H1 (cell line): Measurements from ENCODE around the gene GDPD2. TPM values are rescaled to one million over a fixed set of nuclear protein-coding genes. Genes with fewer than 3 reads are reported as not detected.

ENCODE experiments used
- CTCF ChIA-PET: fragments of 300-600 bp; sonication (Branson Sonifier 250); formaldehyde crosslinking; loops from one replicate; lab custom pipeline; 2021; ENCODE audit not compliant: partially characterized antibody; lab: Charles Lee
- POLR2A ChIA-PET: fragments of 300-600 bp; sonication (Branson Sonifier 250); formaldehyde crosslinking; loops from one replicate; lab custom pipeline; 2021; ENCODE audit warnings: inconsistent platforms; ENCODE audit not compliant: partially characterized antibody; lab: Charles Lee
- DNase-seq, 2 experiments: peaks; one replicate each; pipeline versions ENCODE4 v3.0.0 to v3.0.0-alpha.2; 2010 to 2022; ENCODE audit warnings: low spot score in 2 of 2, low read depth in 1 of 2, mixed read lengths in 1 of 2
- FAIRE-seq: peaks from 2 replicates; lab custom pipeline; 2011; peaks lifted over from hg19 to GRCh38; lab: Jason Lieb, UNC
- H2AFZ ChIP-seq: 2 replicates; pipeline ENCODE4 v1.8.1; 2012; ENCODE audit warnings: low read length, inconsistent platforms
- H2AK5ac ChIP-seq: 2 replicates; pipeline ENCODE4 v1.6.1; 2013; ENCODE audit warnings: low read depth, low read length
- H2BK120ac ChIP-seq: replicated peaks from 2 replicates; pipeline ENCODE3; 2013; ENCODE audit warnings: low read depth, low read length, inconsistent platforms
- H2BK12ac ChIP-seq: 2 replicates; pipeline ENCODE4 v1.6.1; 2013; ENCODE audit warnings: low read depth, low read length
- H2BK15ac ChIP-seq: 2 replicates; pipeline ENCODE4 v1.6.1; 2013; ENCODE audit warnings: low read length
- H2BK20ac ChIP-seq: 2 replicates; pipeline ENCODE4 v1.6.1; 2013; ENCODE audit warnings: low read length
- H2BK5ac ChIP-seq: 2 replicates; pipeline ENCODE4 v1.6.1; 2013; ENCODE audit warnings: low read depth, low read length
- H3K14ac ChIP-seq: 2 replicates; pipeline ENCODE4 v1.6.1; 2013; ENCODE audit warnings: inconsistent platforms; ENCODE audit not compliant: insufficient read length
- H3K18ac ChIP-seq: 2 replicates; pipeline ENCODE4 v1.6.1; 2013; ENCODE audit warnings: low read length; ENCODE audit errors: extremely low read depth
- H3K23ac ChIP-seq: 2 replicates; pipeline ENCODE4 v1.6.1; 2013; ENCODE audit warnings: inconsistent platforms; ENCODE audit not compliant: insufficient read length
- H3K23me2 ChIP-seq: 2 replicates; pipeline ENCODE4 v1.6.1; 2013; ENCODE audit warnings: low read depth, low read length
- H3K27ac ChIP-seq: 2 replicates; pipeline ENCODE4 v1.6.1; 2011; ENCODE audit warnings: low read depth, low read length, inconsistent platforms
- H3K27me3 ChIP-seq, 4 experiments: replicated peaks in 1 of 4; 1 replicate in 1 of 4; 2 replicates in 3 of 4; pipeline versions ENCODE4 v1.6.1 to v1.8.1; 2011 to 2013; ENCODE audit warnings: low read length in 3 of 4, mild to moderate bottlenecking in 3 of 4, inconsistent platforms in 2 of 4, mixed read lengths in 2 of 4, moderate library complexity in 1 of 4; ENCODE audit not compliant: control insufficient read depth in 3 of 4, insufficient read depth in 3 of 4; ENCODE audit errors: extremely low read depth in 1 of 4
- H3K36me3 ChIP-seq, 4 experiments: 2 replicates each; pipeline versions ENCODE4 v1.6.1 to v1.8.1; 2011 to 2013; ENCODE audit warnings: mild to moderate bottlenecking in 4 of 4, low read length in 3 of 4, moderate library complexity in 2 of 4, control low read depth in 1 of 4, inconsistent platforms in 1 of 4; ENCODE audit not compliant: insufficient read depth in 4 of 4, control insufficient read depth in 2 of 4
- H3K4ac ChIP-seq: replicated peaks from 2 replicates; pipeline ENCODE3; 2013; ENCODE audit warnings: low read length, low read depth, mixed read lengths, inconsistent platforms; ENCODE audit not compliant: insufficient read length
- H3K4me1 ChIP-seq, 4 experiments: replicated peaks in 1 of 4; 1 replicate in 1 of 4; 2 replicates in 3 of 4; pipeline versions ENCODE4 v1.6.1 to v1.8.1; 2011 to 2013; ENCODE audit warnings: low read length in 3 of 4, inconsistent platforms in 2 of 4, mixed read lengths in 1 of 4; ENCODE audit not compliant: insufficient read depth in 4 of 4, control insufficient read depth in 3 of 4
- H3K4me2 ChIP-seq, 2 experiments: 2 replicates each; pipeline versions ENCODE4 v1.6.1 to v1.8.1; 2011 to 2013; ENCODE audit warnings: low read depth in 2 of 2, low read length in 2 of 2, control low read depth in 1 of 2, inconsistent platforms in 1 of 2, mild to moderate bottlenecking in 1 of 2; ENCODE audit not compliant: insufficient read depth in 1 of 2
- H3K4me3 ChIP-seq, 4 experiments: fragments of 200-600, 300-600 bp in 1 of 4; sonication (generic), shearing (Covaris generic), sonication (Bioruptor Twin) in 1 of 4; 2 replicates each; pipeline versions ENCODE4 v1.5.1 to v1.8.1; 2011 to 2016; ENCODE audit warnings: low read length in 4 of 4, low read depth in 3 of 4, control low read depth in 2 of 4, inconsistent platforms in 2 of 4, mild to moderate bottlenecking in 2 of 4, mixed read lengths in 1 of 4, moderate library complexity in 1 of 4; ENCODE audit not compliant: insufficient read depth in 2 of 4; ENCODE audit errors: extremely low read depth in 1 of 4
- H3K56ac ChIP-seq: replicated peaks from 2 replicates; pipeline ENCODE3; 2013; ENCODE audit warnings: low read depth, mild to moderate bottlenecking, mixed read lengths, low read length, inconsistent platforms; ENCODE audit not compliant: insufficient read length
- H3K79me1 ChIP-seq: 2 replicates; pipeline ENCODE4 v1.6.1; 2013; ENCODE audit warnings: low read depth, low read length, control low read depth
- H3K79me2 ChIP-seq, 2 experiments: 2 replicates each; pipeline versions ENCODE4 v1.6.1 to v1.8.1; 2012 to 2013; ENCODE audit warnings: low read length in 2 of 2, mild to moderate bottlenecking in 2 of 2, inconsistent platforms in 1 of 2; ENCODE audit not compliant: insufficient read depth in 2 of 2, control insufficient read depth in 1 of 2
- H3K9ac ChIP-seq, 4 experiments: replicated peaks in 1 of 4; 1 replicate in 1 of 4; 2 replicates in 3 of 4; pipeline versions ENCODE4 v1.6.1 to v1.8.1; 2011 to 2013; ENCODE audit warnings: low read depth in 3 of 4, low read length in 3 of 4, control low read depth in 2 of 4, mild to moderate bottlenecking in 2 of 4, moderate library complexity in 2 of 4, inconsistent platforms in 1 of 4; ENCODE audit errors: extremely low read depth in 1 of 4
- H3K9me3 ChIP-seq, 2 experiments: 2 replicates each; pipeline versions ENCODE4 v1.6.1 to v1.8.1; 2012 to 2013; ENCODE audit warnings: mild to moderate bottlenecking in 2 of 2, moderate library complexity in 2 of 2, control low read depth in 1 of 2, inconsistent platforms in 1 of 2, low read depth in 1 of 2, low read length in 1 of 2, mixed read lengths in 1 of 2; ENCODE audit not compliant: insufficient read depth in 2 of 2
- H4K20me1 ChIP-seq, 2 experiments: replicated peaks in 1 of 2; 2 replicates each; pipeline versions ENCODE3 to v1.8.1; 2011 to 2013; ENCODE audit warnings: inconsistent platforms in 2 of 2, low read length in 2 of 2, mild to moderate bottlenecking in 1 of 2; ENCODE audit not compliant: insufficient read depth in 2 of 2, control insufficient read depth in 1 of 2
- H4K5ac ChIP-seq: 2 replicates; pipeline ENCODE4 v1.6.1; 2013; ENCODE audit warnings: low read length, low read depth, mixed read lengths, inconsistent platforms; ENCODE audit not compliant: insufficient read length
- H4K8ac ChIP-seq: 2 replicates; pipeline ENCODE4 v1.8.0; 2013; ENCODE audit warnings: mild to moderate bottlenecking, moderate library complexity, low read length, inconsistent platforms; ENCODE audit not compliant: insufficient read depth; ENCODE audit errors: extremely low read depth
- H4K91ac ChIP-seq: replicated peaks from 2 replicates; pipeline ENCODE3; 2013; ENCODE audit warnings: low read length, mixed read lengths, inconsistent platforms; ENCODE audit not compliant: insufficient read length
- CBX8 ChIP-seq: fragments of 300-800, 300-1000 bp; sonication (generic); IDR thresholded peaks from 2 replicates; pipeline ENCODE4 v1.7.1; 2016; ENCODE audit warnings: low read depth, low read length, borderline replicate concordance
- RFX5 ChIP-seq: IDR thresholded peaks from 2 replicates; pipeline ENCODE4 v1.6.1; 2011; ENCODE audit warnings: low read depth, low read length, improper control_type of control experiment, borderline replicate concordance
- WGBS, 2 experiments: shearing (Covaris generic) in 1 of 2; methylation state at CpG; one replicate each; pipeline versions ENCODE4 v1.1.6 to v1.1.7; 2013 to 2015; ENCODE audit warnings: low lambda C conversion rate in 2 of 2, mixed read lengths in 2 of 2, inconsistent platforms in 1 of 2, low coverage in 1 of 2, missing lambda C conversion rate in 1 of 2; ENCODE audit not compliant: insufficient replicate concordance in 2 of 2, insufficient coverage in 1 of 2, insufficient read length in 1 of 2; ENCODE audit errors: extremely low coverage in 1 of 2, missing lambda C conversion rate in 1 of 2; 5-methylcytosine and 5-hydroxymethylcytosine counted together
- polyA plus RNA-seq, 7 experiments: library from polyadenylated mRNA; depleted of rRNA in 3 of 7; stranded (reverse) in 5 of 7; unstranded in 2 of 7; fragments of >200 nt in 5 of 7; fragments of 200-250 nt in 2 of 7; gene quantifications; 1 replicate in 5 of 7; 2 replicates in 1 of 7; 4 replicates in 1 of 7; pipeline versions ENCODE4 v1.2.1 to v1.2.3, GENCODE V29; 2011 to 2013; ENCODE audit warnings: missing spikeins in 2 of 7, mixed read lengths in 2 of 7
- total RNA-seq: library from RNA; stranded (reverse); fragmentation: NEBNext Ultra II Directional; extraction: Animal tissue kit (Norgen Biotek cat#: 25700); gene quantifications from 2 replicates; pipeline ENCODE4 v1.2.1, GENCODE V29; 2021

Gene GDPD2
- total and polyA plus RNA-seq, 2 of the 8 experiments (the other 6 are each of a cell fraction or from before 2014, with no cell fraction given), result 25.6 to 68.3 TPM

- DNase-seq, result no peak
- H4K8ac ChIP-seq, result no peak overlapping the region
- no peaks in the 10 kb centered on the region for H3K9me3 ChIP-seq
- H3K23ac ChIP-seq, result no peak overlapping the region
- ChIA-PET CTCF (interaction anchor here (0.9 kb wide), 1 partner anchor 9 kb away, joined by 3 read pairs; no protein-coding TSS in a partner anchor), POLR2A (no interaction called here)
- no peak overlapping the region for H3K4me3 ChIP-seq
- H3K36me3 ChIP-seq, result no peaks in the 10 kb centered on the region
- no peak overlapping the region for H3K27ac ChIP-seq
- no peak overlapping the region for H2BK15ac ChIP-seq
- no CpG with 5 or more reads among the region's 1 CpG for WGBS, 2 experiments
- H3K23me2 ChIP-seq, result no peaks in the 10 kb centered on the region; the same call in 1 of the 2 replicates
- H3K79me2 ChIP-seq, result no peaks in the 10 kb centered on the region
- no peak overlapping the region for H2BK20ac ChIP-seq
- H2BK120ac ChIP-seq, result no peak overlapping the region
- H3K18ac ChIP-seq, result no peak overlapping the region
- no peak overlapping the region for H4K91ac ChIP-seq
- no peak overlapping the region for H3K4ac ChIP-seq
- H2BK5ac ChIP-seq, result no peak overlapping the region
- H4K20me1 ChIP-seq, result no peaks in the 10 kb centered on the region
- no peaks in the 10 kb centered on the region for H3K27me3 ChIP-seq
- H4K5ac ChIP-seq, result no peak overlapping the region
- FAIRE-seq, result no peak
- H2BK12ac ChIP-seq, result no peak overlapping the region
- no peak overlapping the region for H3K14ac ChIP-seq
- no peak overlapping the region for H2AK5ac ChIP-seq
- no peak overlapping the region for H2AFZ ChIP-seq
- no peak overlapping the region for H3K56ac ChIP-seq
- TF ChIP-seq CBX8, result no peak
- no peak for TF ChIP-seq RFX5
- no peaks in the 10 kb centered on the region for H3K79me1 ChIP-seq
- H3K9ac ChIP-seq, result no peak overlapping the region
- H3K4me1 ChIP-seq, result peaks cover 0 to 6% (median 1%) of the 10 kb centered on the region in 4 experiments; a peak in 4 of 7 replicates
- no peak overlapping the region for H3K4me2 ChIP-seq
Measured at GRCh38 chrX:70439016-70439415, 15.9 kb downstream of the GDPD2 start.
